ENCODE measurements around the gene RAB17.

RAB17 gene

DNA sequence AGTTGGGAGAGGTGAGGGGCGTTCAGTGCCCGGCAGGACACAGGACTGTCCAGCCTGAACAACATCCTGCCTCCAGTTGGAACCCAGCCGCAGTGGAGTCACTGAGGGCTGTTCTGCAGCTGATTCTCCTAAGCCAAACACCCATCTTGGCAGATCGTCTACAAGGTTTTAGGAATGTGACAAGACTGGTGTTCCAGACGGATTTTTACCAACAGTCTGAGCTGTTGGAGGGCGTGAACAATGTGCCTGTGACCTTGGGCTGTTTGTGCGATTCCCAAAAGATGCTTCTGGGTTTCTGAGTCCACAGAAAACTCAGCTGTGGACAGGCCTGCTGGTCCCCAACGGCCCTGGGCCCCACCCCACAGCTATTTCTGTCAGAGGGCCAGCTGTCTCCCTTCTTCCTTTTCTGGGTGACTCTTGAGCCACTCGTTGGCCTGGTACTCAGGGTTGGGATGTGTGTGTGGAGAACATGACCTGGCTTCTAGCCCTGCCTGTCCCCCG is 42.6 kb upstream of the RAB17 start:
- no peak for DNase-seq (ENCODE audit: low read depth)
- no peak overlapping the region for H3K4me3 ChIP-seq (ENCODE audit: low read depth, low read length)
- no peak for TF ChIP-seq CTCF (conservative IDR thresholded peaks at IDR 0.05; ENCODE audit: low read depth, low read length)

DNA sequence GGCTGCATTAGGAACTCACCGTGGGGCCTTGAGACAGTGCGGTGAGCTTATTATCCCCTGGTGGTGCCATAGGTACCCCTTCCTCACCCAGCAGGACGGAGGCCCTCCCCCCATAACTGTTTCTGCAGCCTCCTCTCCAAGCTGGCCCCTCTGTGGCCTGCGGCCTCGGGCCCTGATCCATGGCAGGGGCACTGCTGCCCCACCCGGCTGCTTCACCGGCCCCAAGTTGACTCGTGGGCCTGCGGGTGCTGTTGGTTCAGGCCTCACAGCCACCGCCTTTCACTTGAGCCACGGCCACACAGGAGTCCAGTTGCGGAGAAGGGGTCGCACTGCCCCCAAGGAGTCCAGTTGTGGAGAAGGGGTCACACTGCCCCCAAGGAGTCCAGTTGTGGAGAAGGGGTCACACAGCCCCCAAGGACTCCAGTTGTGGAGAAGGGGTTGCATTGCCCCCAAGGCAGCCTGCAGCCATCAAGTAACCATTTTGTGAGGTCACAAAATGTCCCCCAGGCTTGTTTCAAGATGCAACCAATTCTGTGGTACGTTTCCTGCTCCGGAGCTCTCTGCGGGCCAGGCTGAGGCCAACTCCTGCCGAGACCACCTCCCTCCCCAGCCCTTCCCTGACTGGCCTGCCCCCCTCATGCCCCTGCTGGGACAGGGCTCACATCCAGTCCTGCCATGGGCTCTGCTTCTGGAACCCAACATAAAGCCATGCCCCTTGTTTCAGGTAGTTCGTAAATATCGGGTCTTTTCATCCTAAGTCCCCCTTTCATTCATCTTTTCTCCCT is 41.5 kb upstream of the RAB17 start:
- no peak for TF ChIP-seq CTCF (conservative IDR thresholded peaks at IDR 0.05; ENCODE audit: low read depth, low read length)
- no peak overlapping the region for H3K4me3 ChIP-seq (ENCODE audit: low read depth, low read length)
- DNase-seq (ENCODE audit: low read depth): no peak

GRCh38 chr2:237631007-237631785 is 40.7 kb upstream of the RAB17 start:
- DNase-seq (ENCODE audit: low read depth): no peak
- no peak for TF ChIP-seq CTCF (conservative IDR thresholded peaks at IDR 0.05; ENCODE audit: low read depth, low read length)
- H3K4me3 ChIP-seq (ENCODE audit: low read depth, low read length): no peak overlapping the region

GRCh38 chr2:237630216-237631000 is 39.9 kb upstream of the RAB17 start:
- H3K4me3 ChIP-seq (ENCODE audit: low read depth, low read length): no peak overlapping the region
- TF ChIP-seq CTCF (conservative IDR thresholded peaks at IDR 0.05; ENCODE audit: low read depth, low read length): no peak
- no peak for DNase-seq (ENCODE audit: low read depth)

- H3K4me3 ChIP-seq (ENCODE audit: low read depth, low read length): no peak overlapping the region
- no peak for TF ChIP-seq CTCF (conservative IDR thresholded peaks at IDR 0.05; ENCODE audit: low read depth, low read length)
- peak; percentile 68 for DNase-seq (ENCODE audit: low read depth)
These were observed 39.2 kb upstream of the RAB17 start for GRCh38 chr2:237629739-237630138.

- no peak overlapping the region for H3K4me3 ChIP-seq (ENCODE audit: low read depth, low read length)
These were observed 38.6 kb upstream of the RAB17 start for GRCh38 chr2:237629188-237629534.

More at GRCh38 chr2:237629188-237629534, 38.6 kb upstream of the RAB17 start:
- peak; percentile 42 for DNase-seq (ENCODE audit: low read depth)
- no peak for TF ChIP-seq CTCF (conservative IDR thresholded peaks at IDR 0.05; ENCODE audit: low read depth, low read length)
